Subcutaneous adipose tissue (tissue), 4 donors: ENCODE measurements around the gene DOCK6. TPM values are rescaled to one million over a fixed set of nuclear protein-coding genes. Genes with fewer than 3 reads are reported as not detected.

Experiments used
- total RNA-seq, 4 donors: library from RNA; depleted of rRNA; stranded (reverse); fragments of >200 nt; gene quantifications; one replicate each; pipeline ENCODE4 v1.1.0, GENCODE V29; 2016
- TF ChIP-seq, protein P1 (sequence below): fragments of 450-650 bp; IDR thresholded peaks from one replicate; pipeline ENCODE4 v1.5.1; 2016; ENCODE audit warnings: low read depth, mild to moderate bottlenecking, control low read depth, antibody characterized with exemption, moderate library complexity

Gene DOCK6
- total RNA-seq, 4 donors from 2014 or later = 28.4 to 149 (median 40.6) TPM

- TF ChIP-seq, protein P1, sequence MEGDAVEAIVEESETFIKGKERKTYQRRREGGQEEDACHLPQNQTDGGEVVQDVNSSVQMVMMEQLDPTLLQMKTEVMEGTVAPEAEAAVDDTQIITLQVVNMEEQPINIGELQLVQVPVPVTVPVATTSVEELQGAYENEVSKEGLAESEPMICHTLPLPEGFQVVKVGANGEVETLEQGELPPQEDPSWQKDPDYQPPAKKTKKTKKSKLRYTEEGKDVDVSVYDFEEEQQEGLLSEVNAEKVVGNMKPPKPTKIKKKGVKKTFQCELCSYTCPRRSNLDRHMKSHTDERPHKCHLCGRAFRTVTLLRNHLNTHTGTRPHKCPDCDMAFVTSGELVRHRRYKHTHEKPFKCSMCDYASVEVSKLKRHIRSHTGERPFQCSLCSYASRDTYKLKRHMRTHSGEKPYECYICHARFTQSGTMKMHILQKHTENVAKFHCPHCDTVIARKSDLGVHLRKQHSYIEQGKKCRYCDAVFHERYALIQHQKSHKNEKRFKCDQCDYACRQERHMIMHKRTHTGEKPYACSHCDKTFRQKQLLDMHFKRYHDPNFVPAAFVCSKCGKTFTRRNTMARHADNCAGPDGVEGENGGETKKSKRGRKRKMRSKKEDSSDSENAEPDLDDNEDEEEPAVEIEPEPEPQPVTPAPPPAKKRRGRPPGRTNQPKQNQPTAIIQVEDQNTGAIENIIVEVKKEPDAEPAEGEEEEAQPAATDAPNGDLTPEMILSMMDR = no peak
Observed at GRCh38 chr19:11194173-11194572, 68.2 kb downstream of the DOCK6 start.

GRCh38 chr19:11192957-11193939, 69.1 kb downstream of the DOCK6 start:
- TF ChIP-seq, protein P1 = no peak

DNA sequence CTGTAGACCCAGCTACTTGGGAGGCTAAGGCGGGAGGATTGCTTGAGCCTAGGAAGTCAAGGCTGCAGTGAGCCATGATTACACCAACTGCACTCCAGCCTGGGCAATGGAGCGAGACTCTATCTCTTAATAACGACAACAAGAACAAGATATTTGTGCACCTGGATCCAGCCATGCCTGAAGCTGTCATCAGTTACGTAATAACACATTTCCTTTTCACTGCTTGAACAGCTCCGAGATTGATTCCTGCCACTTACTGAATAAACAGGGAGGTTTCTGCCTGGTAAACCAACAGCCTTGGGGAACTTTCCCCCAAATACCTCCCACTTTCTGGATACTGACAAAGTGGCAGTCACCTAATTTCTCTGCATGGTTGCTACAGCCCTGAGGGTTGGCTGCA, 70.4 kb downstream of the DOCK6 start:
- TF ChIP-seq, protein P1 = no peak

DNA sequence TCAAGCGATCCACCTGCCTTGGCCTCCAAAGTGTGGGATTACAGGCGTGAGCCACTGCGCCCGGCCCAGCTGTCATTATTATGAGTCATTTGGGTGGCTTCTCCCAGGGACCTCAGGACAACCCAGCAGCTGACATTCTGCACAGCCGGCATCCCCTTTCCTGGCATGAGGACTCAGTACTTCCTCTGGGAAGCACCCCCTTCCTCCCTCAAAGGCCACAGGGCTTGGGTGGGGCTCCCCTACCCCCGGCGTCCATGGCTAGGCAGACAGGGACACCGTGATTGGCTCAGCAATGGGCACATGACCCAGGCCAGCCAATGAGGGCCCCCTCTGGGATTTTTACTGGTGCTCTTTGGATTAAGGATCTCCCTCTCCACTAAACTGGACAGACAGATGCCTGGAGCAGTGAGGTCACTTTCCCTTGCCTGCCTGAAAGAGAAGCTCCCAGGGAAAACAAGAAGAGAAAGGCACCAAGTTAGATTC, 71.0 kb downstream of the DOCK6 start:
- TF ChIP-seq, protein P1 = no peak

GRCh38 chr19:11190501-11190900, 71.8 kb downstream of the DOCK6 start:
- TF ChIP-seq, protein P1 = no peak

GRCh38 chr19:11187441-11187840, 74.9 kb downstream of the DOCK6 start:
- TF ChIP-seq, protein P1 = no peak

GRCh38 chr19:11182994-11183393, 79.3 kb downstream of the DOCK6 start:
- TF ChIP-seq, protein P1 = no peak
